ENCODE results near the gene HACE1. TPM values are rescaled to one million over a fixed set of nuclear protein-coding genes. Genes with fewer than 3 reads are reported as not detected.

The HACE1 gene
- total RNA-seq, 1 donor from 2014 or later = 16.2 TPM

- TF ChIP-seq CTCF (conservative IDR thresholded peaks at IDR 0.05; ENCODE audit: low read depth, low read length) = no peak
- no peak for DNase-seq (ENCODE audit: low read depth)
These were observed 27.6 kb upstream of the HACE1 start for GRCh38 chr6:104887350-104887749.

GRCh38 chr6:104885518-104886043 is 25.9 kb upstream of the HACE1 start:
- no peak overlapping the region for H3K4me3 ChIP-seq (ENCODE audit: low read depth, low read length)
- DNase-seq (ENCODE audit: low read depth) = no peak
- TF ChIP-seq CTCF (conservative IDR thresholded peaks at IDR 0.05; ENCODE audit: low read depth, low read length) = no peak

More at GRCh38 chr6:104887350-104887749, 27.6 kb upstream of the HACE1 start:
- H3K4me3 ChIP-seq (ENCODE audit: low read depth, low read length) = no peak overlapping the region

GRCh38 chr6:104884867-104885517 is 25.3 kb upstream of the HACE1 start:
- no peak for TF ChIP-seq CTCF (conservative IDR thresholded peaks at IDR 0.05; ENCODE audit: low read depth, low read length)
- no peak overlapping the region for H3K4me3 ChIP-seq (ENCODE audit: low read depth, low read length)
- no peak for DNase-seq (ENCODE audit: low read depth)

GRCh38 chr6:104881964-104882668 is 22.4 kb upstream of the HACE1 start:
- H3K4me3 ChIP-seq (ENCODE audit: low read depth, low read length) = no peak overlapping the region
- TF ChIP-seq CTCF (conservative IDR thresholded peaks at IDR 0.05; ENCODE audit: low read depth, low read length) = no peak
- DNase-seq (ENCODE audit: low read depth) = no peak

- no peak for DNase-seq (ENCODE audit: low read depth)
- H3K4me3 ChIP-seq (ENCODE audit: low read depth, low read length) = no peak overlapping the region
- no peak for TF ChIP-seq CTCF (conservative IDR thresholded peaks at IDR 0.05; ENCODE audit: low read depth, low read length)
These were observed 2.7 kb upstream of the HACE1 start for GRCh38 chr6:104862456-104862855.

GRCh38 chr6:104860221-104860620 is 502 bp upstream of the HACE1 start:
- DNase-seq (ENCODE audit: low read depth) = no peak
- TF ChIP-seq CTCF (conservative IDR thresholded peaks at IDR 0.05; ENCODE audit: low read depth, low read length) = no peak
- peak overlapping the region; percentile 73 for H3K4me3 ChIP-seq (ENCODE audit: low read depth, low read length)

All from epithelial cell of proximal tubule (primary cell).